ENCODE measurements around the gene EIF2D. TPM values are rescaled to one million over a fixed set of nuclear protein-coding genes. Genes with fewer than 3 reads are reported as not detected.

The EIF2D gene
- total and polyA plus RNA-seq, 2 of the 13 experiments (the other 11 are each of a cell fraction or from before 2014, with no cell fraction given) = 45.1 to 64.9 TPM

DNA sequence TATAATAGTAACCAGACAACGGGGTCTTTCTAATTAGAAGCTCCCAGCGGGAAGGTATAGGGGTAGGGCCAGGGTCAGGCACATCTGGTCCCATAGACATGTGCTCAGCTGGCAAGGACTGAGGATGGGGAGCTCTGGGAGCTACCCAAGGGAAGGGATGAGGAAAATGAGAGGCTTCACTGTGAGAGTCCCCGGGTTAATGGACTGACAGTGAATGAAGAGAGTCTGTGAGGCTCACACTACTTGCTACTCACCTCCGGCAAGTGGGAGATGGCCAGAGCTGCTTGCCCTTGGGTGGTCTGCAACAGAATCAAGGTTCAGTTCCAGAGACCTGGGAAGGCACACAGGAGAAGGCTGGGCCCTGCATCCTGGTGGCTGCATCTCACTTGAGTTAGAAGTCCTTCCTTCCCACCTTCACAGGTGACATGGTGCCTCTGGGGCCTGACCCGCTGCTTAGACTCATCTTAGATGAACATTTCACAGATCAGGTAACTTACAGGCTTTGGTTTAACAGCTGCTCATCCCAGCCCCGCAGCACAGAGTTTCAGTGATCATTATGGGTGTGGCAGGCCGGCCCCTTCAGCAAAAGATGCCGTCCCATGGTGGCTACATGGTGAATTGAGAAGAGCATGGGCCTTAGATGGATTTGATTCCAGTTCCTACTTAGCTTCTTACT, 31.7 kb downstream of the EIF2D start:
- H4K20me1 ChIP-seq (ENCODE audit: insufficient read depth, low read length) = no peaks in the 10 kb centered on the region; the same call in 1 of the 2 replicates
- in situ Hi-C loops (cut with HindIII; ENCODE audit: extremely low pct_ligation_motif_present, low pct_unique_long_range_greater_than_20kb) (loop anchor here (5.0 kb wide), 2 partner anchors 38 to 93 kb away; no protein-coding TSS in a partner anchor), intact Hi-C loops (cut with micrococcal nuclease; ENCODE audit: unreplicated experiment) (no loop called here)
- FAIRE-seq (no peak), ATAC-seq (no peak), DNase-seq (ENCODE audit: low spot score) (no peak)
- peaks cover 0 to 2% of the 10 kb centered on the region in 2 experiments; a peak in 1 of 5 replicates for H3K36me3 ChIP-seq (replicated peaks in 1 of 2; ENCODE audit: control insufficient read depth in 1 of 2, insufficient read depth in 2 of 2, low read length in 2 of 2)
- TF ChIP-seq, protein P1, sequence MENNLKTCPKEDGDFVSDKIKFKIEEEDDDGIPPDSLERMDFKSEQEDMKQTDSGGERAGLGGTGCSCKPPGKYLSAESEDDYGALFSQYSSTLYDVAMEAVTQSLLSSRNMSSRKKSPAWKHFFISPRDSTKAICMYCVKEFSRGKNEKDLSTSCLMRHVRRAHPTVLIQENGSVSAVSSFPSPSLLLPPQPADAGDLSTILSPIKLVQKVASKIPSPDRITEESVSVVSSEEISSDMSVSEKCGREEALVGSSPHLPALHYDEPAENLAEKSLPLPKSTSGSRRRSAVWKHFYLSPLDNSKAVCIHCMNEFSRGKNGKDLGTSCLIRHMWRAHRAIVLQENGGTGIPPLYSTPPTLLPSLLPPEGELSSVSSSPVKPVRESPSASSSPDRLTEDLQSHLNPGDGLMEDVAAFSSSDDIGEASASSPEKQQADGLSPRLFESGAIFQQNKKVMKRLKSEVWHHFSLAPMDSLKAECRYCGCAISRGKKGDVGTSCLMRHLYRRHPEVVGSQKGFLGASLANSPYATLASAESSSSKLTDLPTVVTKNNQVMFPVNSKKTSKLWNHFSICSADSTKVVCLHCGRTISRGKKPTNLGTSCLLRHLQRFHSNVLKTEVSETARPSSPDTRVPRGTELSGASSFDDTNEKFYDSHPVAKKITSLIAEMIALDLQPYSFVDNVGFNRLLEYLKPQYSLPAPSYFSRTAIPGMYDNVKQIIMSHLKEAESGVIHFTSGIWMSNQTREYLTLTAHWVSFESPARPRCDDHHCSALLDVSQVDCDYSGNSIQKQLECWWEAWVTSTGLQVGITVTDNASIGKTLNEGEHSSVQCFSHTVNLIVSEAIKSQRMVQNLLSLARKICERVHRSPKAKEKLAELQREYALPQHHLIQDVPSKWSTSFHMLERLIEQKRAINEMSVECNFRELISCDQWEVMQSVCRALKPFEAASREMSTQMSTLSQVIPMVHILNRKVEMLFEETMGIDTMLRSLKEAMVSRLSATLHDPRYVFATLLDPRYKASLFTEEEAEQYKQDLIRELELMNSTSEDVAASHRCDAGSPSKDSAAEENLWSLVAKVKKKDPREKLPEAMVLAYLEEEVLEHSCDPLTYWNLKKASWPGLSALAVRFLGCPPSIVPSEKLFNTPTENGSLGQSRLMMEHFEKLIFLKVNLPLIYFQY (CRISPR knock-in tag; IDR thresholded peaks at IDR 0.05; ENCODE audit: borderline replicate concordance) = no peak
- ChIA-PET CTCF (ENCODE audit: low intra/inter-chr PET ratio, low total read pairs) (no interaction called here), POLR2A (no interaction called here)
- H3K27me3 ChIP-seq (ENCODE audit: control insufficient read depth in 1 of 2, insufficient read depth in 2 of 2, low read length in 2 of 2) = no peaks in the 10 kb centered on the region
- no peak overlapping the region for H3K27ac ChIP-seq (ENCODE audit: extremely low read length, insufficient read depth, low read length)
- H3K9me3 ChIP-seq (ENCODE audit: low read length) = no peaks in the 10 kb centered on the region
- H2AFZ ChIP-seq (ENCODE audit: low read length) = no peak overlapping the region
- H3K79me2 ChIP-seq (ENCODE audit: insufficient read depth, low read length) = no peaks in the 10 kb centered on the region
- no peaks in the 10 kb centered on the region for H3K4me1 ChIP-seq (ENCODE audit: insufficient read depth, low read length)
- H3K4me3 ChIP-seq (replicated peaks in 1 of 3; ENCODE audit: insufficient read depth in 1 of 3, low read depth in 2 of 3, low read length in 3 of 3) = no peak overlapping the region
- H3K4me2 ChIP-seq (ENCODE audit: low read depth, low read length) = no peak overlapping the region
- H3K9ac ChIP-seq (ENCODE audit: insufficient read depth, low read depth, low read length) = no peak overlapping the region
- WGBS (ENCODE audit: low lambda C conversion rate) = 86% methylated on average over 7 of the region's 8 CpGs
- BruUV-seq (replicated peaks) = no TSS peak

DNA sequence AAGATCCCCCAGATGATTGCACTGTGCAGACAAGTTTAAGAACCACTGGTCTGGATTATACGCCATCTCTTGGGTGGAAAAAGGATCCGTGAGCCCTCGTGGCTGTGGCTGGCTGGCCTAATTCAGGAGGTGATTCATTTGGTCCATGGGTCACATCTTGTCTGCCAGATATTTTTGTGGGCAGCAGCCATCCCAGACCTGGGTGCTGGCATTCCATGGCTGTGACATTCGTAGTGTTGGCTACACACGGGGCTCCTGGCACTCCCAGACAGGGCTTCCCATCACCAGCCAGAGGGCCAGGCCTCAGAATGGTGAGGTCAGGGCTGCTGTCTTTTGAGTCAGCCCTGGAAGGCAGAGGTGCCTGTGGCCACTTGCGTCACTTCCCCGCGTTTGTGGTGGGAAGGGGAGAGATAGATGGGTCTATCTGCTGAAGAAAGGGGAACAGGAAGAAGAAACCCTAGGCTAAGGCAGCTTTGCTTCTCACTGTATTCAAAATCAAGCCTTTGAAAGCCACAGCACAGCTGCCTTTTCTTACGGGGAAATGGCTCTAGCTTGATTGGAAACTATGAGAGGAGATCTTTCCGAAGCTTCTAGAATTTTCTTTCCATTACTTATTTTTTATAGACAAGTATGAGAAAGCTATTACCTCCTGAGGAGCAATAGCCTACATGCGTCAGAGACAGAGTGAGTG, 32.4 kb downstream of the EIF2D start:
- in situ Hi-C loops (cut with HindIII; ENCODE audit: extremely low pct_ligation_motif_present, low pct_unique_long_range_greater_than_20kb) = loop anchor here (5.0 kb wide), 2 partner anchors 38 to 93 kb away; no protein-coding TSS in a partner anchor
- CTCF ChIA-PET (ENCODE audit: low intra/inter-chr PET ratio, low total read pairs) = no interaction called here
- POLR2A ChIA-PET = no interaction called here
- TF ChIP-seq EED (CRISPR knock-in tag; IDR thresholded peaks at IDR 0.05) = no peak
- TF ChIP-seq, protein P2, sequence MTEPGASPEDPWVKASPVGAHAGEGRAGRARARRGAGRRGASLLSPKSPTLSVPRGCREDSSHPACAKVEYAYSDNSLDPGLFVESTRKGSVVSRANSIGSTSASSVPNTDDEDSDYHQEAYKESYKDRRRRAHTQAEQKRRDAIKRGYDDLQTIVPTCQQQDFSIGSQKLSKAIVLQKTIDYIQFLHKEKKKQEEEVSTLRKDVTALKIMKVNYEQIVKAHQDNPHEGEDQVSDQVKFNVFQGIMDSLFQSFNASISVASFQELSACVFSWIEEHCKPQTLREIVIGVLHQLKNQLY (CRISPR knock-in tag; IDR thresholded peaks at IDR 0.05) = no peak
- TF ChIP-seq TCF7 (IDR thresholded peaks at IDR 0.05; ENCODE audit: low read depth) = no peak
- no peak for TF ChIP-seq SNAPC2 (CRISPR knock-in tag; IDR thresholded peaks at IDR 0.05)
- TF ChIP-seq, protein P3, sequence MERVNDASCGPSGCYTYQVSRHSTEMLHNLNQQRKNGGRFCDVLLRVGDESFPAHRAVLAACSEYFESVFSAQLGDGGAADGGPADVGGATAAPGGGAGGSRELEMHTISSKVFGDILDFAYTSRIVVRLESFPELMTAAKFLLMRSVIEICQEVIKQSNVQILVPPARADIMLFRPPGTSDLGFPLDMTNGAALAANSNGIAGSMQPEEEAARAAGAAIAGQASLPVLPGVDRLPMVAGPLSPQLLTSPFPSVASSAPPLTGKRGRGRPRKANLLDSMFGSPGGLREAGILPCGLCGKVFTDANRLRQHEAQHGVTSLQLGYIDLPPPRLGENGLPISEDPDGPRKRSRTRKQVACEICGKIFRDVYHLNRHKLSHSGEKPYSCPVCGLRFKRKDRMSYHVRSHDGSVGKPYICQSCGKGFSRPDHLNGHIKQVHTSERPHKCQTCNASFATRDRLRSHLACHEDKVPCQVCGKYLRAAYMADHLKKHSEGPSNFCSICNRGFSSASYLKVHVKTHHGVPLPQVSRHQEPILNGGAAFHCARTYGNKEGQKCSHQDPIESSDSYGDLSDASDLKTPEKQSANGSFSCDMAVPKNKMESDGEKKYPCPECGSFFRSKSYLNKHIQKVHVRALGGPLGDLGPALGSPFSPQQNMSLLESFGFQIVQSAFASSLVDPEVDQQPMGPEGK (CRISPR knock-in tag; IDR thresholded peaks at IDR 0.05) = no peak
- TF ChIP-seq MAFF (IDR thresholded peaks at IDR 0.05; ENCODE audit: low read depth, low read length) = no peak
- no peak for TF ChIP-seq WIZ (CRISPR knock-in tag; IDR thresholded peaks at IDR 0.05)

More for the DNA sequence above, 32.4 kb downstream of the EIF2D start:
- ATAC-seq (no peak), DNase-seq (ENCODE audit: low spot score) (no peak), FAIRE-seq (no peak)
- intact Hi-C loops (cut with micrococcal nuclease; ENCODE audit: unreplicated experiment) = no loop called here
- Histone ChIP-seq H3K4me3 (replicated peaks in 1 of 3; ENCODE audit: insufficient read depth in 1 of 3, low read depth in 2 of 3, low read length in 3 of 3) (no peak overlapping the region), H4K20me1 (ENCODE audit: insufficient read depth, low read length) (no peaks in the 10 kb centered on the region; the same call in 1 of the 2 replicates), H3K9ac (ENCODE audit: insufficient read depth, low read depth, low read length) (no peak overlapping the region), H3K36me3 (replicated peaks in 1 of 2; ENCODE audit: control insufficient read depth in 1 of 2, insufficient read depth in 2 of 2, low read length in 2 of 2) (no peaks in the 10 kb centered on the region), H3K79me2 (ENCODE audit: insufficient read depth, low read length) (no peaks in the 10 kb centered on the region), H3K9me3 (ENCODE audit: low read length) (no peaks in the 10 kb centered on the region), H3K27me3 (ENCODE audit: control insufficient read depth in 1 of 2, insufficient read depth in 2 of 2, low read length in 2 of 2) (no peaks in the 10 kb centered on the region), H2AFZ (ENCODE audit: low read length) (no peak overlapping the region), H3K27ac (ENCODE audit: extremely low read length, insufficient read depth, low read length) (no peak overlapping the region), H3K4me1 (ENCODE audit: insufficient read depth, low read length) (no peaks in the 10 kb centered on the region), H3K4me2 (ENCODE audit: low read depth, low read length) (no peak overlapping the region)
- no TSS peak for BruUV-seq (replicated peaks)
- 85% methylated on average over 9 of the region's 11 CpGs for WGBS (ENCODE audit: low lambda C conversion rate)
